HG03460 (cell line): ENCODE measurements around the gene HDDC2.

Experiments
- ATAC-seq: cut with Tn5 transposase; IDR thresholded peaks from one replicate; pipeline ENCODE4 v1.9.1; 2021; ENCODE audit not compliant: unreplicated experiment

The HDDC2 gene

DNA sequence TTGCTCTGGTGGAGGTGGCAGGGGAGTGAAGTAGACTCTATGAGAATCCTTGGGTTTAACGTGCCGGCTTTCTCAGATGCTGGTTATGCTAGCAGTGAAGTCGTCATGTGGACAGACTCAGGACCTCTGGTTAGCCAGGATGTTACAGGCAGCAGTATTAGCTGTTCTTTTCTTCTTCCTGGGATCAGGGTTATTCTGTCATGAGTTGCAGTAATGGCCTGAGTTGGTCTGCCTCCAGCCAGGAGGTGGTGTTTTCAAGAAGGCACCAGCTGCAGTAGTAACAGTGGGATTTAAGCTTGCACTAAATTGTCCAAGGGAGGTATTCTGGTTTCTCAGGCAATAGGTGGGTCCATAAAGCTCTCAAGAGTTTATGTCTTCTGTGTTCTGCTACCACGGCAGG, 56.7 kb downstream of the HDDC2 start:
- no peak for ATAC-seq

DNA sequence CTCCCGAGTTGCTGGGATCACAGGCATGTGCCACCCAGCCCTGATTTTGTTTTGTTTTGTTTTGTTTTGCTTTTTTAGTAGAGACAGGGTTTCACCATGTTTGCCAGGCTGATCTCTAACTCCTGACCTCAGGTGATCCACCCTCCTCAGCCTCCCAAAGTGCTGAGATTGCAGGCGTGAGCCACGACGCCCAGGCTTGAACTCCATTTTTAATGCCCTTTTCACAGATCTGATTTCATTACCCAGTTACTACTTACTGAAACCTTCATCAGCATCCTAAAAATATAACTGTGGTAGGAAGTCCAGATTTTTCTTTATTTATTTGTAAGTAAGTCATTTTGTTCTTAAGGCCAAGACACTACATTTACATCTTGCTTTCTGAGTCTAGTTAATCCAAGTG, 64.0 kb downstream of the HDDC2 start:
- ATAC-seq = no peak

DNA sequence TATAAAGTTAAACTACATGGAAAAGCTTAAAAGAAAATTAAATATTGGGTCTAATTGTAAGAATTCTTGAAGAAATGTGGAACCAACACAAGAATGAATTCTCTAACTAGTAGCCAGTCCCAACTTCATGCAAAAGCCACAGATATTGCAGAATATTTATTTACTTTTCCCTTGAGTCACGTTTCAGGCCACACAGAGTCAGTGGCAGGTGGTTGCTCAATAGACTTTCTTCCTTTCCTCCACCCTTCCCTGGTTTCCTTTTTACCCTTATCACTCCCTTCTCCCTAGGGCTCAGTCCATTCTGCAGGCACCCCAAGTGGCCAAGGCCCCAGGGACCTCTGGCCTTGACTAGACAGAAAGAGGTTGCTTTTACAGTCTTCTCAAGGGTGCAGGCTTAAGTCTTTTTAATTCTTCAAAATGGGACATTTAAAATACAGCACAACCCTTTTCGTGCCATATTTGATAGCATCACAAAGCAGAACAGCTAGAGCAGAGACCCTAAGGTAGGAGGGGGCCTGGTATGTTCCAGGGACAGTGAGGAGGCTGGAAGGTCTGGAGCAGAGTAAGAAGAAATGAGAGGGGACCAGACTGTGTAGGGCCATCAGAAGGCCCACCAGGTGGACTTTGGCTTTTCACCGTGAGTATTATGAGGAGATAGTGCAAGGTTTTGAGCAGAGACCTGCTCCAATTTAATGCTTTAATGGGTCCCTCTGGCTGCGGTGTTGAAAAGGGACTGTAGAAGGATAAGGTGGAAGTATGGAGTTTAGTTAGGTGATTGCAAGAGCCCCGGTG, 65.0 kb downstream of the HDDC2 start:
- ATAC-seq = no peak

DNA sequence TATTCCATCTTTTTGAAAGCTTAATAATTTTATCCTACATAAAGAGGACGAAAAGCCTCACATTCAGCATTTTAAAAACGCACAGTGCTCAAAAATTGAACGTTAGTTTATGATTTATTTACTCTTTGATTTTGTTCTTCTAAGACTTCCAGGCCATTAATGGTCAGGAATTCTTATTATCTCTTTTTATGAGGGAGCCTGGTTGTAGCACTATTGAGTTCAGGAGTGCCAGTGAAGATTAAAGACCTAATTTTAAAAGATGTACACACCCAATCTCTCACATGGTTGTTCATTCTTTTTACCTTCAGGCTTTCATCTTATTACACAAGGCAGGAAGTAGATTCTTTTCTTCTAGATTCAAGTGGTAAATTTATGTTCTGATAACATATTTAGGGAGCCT, 68.6 kb downstream of the HDDC2 start:
- ATAC-seq = no peak

DNA sequence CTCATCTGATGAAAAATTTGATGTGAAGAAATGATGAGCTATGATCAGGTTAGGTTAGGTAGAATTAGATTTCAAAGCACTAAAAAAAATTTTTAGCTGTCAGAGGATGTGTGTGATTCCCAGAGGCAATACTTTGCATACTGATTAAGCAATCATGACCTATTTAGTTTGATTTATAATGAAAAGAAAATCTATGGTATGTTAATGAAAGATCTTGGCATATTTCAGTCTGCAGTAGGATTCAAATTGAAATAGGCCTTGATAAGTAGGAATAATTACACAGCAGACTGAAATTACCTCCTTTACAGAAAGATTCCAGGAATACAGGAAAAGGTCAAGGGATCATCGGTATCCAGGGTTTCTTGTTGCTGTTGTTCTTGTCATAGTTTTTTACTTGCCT, 69.3 kb downstream of the HDDC2 start:
- no peak for ATAC-seq

DNA sequence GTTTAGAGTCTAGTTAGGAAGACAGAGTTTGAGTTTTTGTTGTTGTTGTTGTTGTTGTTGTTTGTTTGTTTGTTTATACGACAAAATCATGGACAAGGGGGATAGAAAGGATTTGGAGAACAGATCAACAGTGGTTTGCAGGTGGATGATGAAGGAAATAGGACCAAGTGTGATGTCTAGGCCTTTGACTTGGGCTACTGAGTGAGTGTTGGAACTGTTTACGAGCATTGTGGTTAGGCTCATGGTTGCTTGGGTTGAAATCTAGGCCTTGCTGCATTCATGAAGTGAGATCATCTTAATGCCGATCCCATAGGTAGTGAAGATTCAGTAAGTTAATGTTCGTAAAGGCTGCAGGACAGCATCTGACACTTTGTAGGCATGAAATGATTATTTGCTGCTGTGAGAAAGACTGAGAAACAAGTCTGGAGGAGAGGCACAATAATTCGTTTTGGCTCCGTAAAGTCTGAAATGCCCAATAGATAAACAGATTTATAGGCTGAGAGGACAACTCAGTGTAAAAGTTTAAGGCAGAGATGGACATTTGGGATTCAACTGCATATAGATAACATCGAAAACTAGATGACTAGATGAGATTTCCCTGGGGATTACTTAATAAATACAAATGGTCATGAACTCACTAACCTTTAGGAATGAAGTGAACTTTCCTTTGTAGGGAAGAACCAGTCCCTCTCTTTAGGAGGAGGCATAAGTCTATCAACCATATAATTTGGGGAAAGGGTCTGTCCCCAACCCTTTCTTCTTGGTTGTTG, 70.0 kb downstream of the HDDC2 start:
- ATAC-seq = no peak

DNA sequence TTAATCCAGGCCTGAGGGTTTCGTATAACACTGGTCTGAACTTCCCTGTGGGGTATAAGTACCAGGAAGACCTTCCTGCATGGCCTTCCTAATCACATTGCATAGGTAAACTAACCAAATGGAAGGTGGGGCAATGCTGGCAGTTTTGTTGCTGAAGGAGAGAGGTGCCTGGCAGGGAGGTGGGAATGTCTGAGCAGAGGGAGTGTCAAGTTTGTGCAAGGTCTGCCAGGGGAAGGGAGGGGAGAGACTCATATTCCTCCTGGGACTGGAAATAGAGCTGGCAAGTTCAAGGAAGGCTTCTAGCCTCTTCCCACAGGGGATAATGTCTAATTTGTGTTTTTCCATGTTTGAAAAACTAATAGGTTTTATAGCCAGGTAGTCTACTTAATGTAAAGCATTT, 70.6 kb downstream of the HDDC2 start:
- ATAC-seq = no peak

DNA sequence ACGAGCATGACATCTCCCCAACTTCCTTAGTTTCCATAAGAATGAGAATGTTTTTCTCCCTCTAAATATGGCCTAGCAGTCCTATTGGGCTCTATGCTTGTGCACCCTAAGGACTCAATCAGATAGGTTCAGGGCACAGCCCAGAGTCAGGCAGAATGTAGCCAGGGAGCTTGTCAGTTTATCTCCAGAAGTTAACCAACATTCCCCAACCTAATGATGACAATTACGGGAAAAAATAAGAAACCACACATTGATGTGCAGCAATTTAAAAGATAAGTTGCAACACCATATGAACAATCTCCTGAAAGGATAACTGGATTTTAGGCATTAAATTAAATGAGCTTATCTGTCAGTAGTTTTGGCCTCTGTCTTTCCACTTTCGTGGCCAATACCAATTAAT, 71.1 kb downstream of the HDDC2 start:
- no peak for ATAC-seq

DNA sequence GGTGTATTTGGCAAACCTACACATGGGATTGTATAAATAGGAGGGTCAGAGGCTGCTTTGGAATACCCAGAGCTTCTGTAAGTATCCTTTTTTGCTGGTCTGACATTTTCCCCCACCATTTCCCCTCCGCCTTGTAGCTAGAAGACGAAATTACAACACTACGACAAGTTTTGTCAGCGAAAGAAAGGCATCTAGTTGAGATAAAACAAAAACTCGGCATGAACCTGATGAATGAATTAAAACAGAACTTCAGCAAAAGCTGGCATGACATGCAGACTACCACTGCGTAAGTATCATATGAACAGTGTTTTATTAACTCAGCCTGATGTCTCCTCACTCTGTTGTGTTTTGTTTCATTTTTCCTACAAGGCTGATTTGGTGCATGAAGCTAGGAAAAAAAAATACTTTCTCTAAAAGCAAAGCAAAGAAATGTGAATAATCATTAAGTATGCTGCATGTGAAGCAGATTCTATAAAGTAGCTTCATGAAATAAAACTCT, 72.7 kb downstream of the HDDC2 start:
- no peak for ATAC-seq

DNA sequence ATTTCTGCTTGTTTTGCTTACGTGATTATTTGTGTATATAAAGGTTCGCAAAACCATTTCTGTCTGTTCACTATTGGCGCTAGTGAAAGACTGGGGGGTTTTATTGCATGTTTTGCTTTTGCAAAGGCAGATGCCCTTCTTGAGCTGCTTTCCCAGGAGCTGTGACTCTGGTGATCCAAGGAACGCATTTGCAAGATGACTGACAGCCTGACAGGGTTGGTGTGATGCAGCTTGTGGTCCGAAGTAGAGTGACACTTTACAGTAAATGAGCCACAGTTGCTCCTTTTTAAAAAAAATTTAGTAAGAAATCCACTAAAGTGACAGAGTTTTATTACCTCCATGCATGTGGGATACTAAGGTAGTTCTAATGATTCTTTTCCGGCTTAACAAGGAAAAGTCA, 74.5 kb downstream of the HDDC2 start:
- no peak for ATAC-seq
